ENCODE data around the gene FAM163B. TPM values are rescaled to one million over a fixed set of nuclear protein-coding genes. Genes with fewer than 3 reads are reported as not detected.

FAM163B gene
- total RNA-seq, 4 donors from 2014 or later, result 0.64 TPM; not detected in 3

- Histone ChIP-seq H3K9me3 (no peaks in the 10 kb centered on the region), H3K4me1 (no peaks in the 10 kb centered on the region), H3K36me3 (no peaks in the 10 kb centered on the region), H3K4me3 (no peak overlapping the region), H3K27me3 (peaks cover 54% of the 10 kb centered on the region), H3K27ac (no peak overlapping the region)
- no peak for TF ChIP-seq EP300 (IDR thresholded peaks at IDR 0.05; ENCODE audit: low read depth)
- no peak for TF ChIP-seq CTCF (IDR thresholded peaks at IDR 0.05)
- DNase-seq, result no peak
- intact Hi-C loops (cut with DNase I; ENCODE audit: low total_unique reads) (no loop called here), in situ Hi-C loops (cut with MboI; ENCODE audit: low pct_ligation_motif_present in 1 of 4, low pct_unique_long_range_greater_than_20kb in 1 of 4, low sequenced_read_pairs in 3 of 4) (no loop called here)
- 77% methylated on average over 13 of the region's 13 CpGs; no CpG with 5 or more reads in 1 of the 2 donors for WGBS, 2 donors (ENCODE audit: low coverage in 1 of 2)
Measured at GRCh38 chr9:133616643-133617405, 7.6 kb upstream of the FAM163B start.

GRCh38 chr9:133615606-133616188, 6.5 kb upstream of the FAM163B start:
- Histone ChIP-seq H3K4me3 (no peak overlapping the region), H3K9me3 (no peaks in the 10 kb centered on the region), H3K36me3 (no peaks in the 10 kb centered on the region), H3K4me1 (no peaks in the 10 kb centered on the region), H3K27ac (no peak overlapping the region), H3K27me3 (peaks cover 57% of the 10 kb centered on the region)
- WGBS, 2 donors (ENCODE audit: low coverage in 1 of 2), result 50 to 83% methylated on average over 2 to 13 of the region's 13 CpGs
- in situ Hi-C loops (cut with MboI; ENCODE audit: low pct_ligation_motif_present in 1 of 4, low pct_unique_long_range_greater_than_20kb in 1 of 4, low sequenced_read_pairs in 3 of 4) (no loop called here), intact Hi-C loops (cut with DNase I; ENCODE audit: low total_unique reads) (no loop called here)
- TF ChIP-seq CTCF (IDR thresholded peaks at IDR 0.05), result no peak
- TF ChIP-seq EP300 (IDR thresholded peaks at IDR 0.05; ENCODE audit: low read depth), result no peak
- no peak for TF ChIP-seq POLR2A (IDR thresholded peaks at IDR 0.05)
- no peak for TF ChIP-seq POLR2AphosphoS5 (IDR thresholded peaks at IDR 0.05)
- no peak for DNase-seq

- 42% methylated on average over 16 of the region's 16 CpGs; no CpG with 5 or more reads in 1 of the 2 donors for WGBS, 2 donors (ENCODE audit: low coverage in 1 of 2)
- Histone ChIP-seq H3K9me3 (no peaks in the 10 kb centered on the region), H3K36me3 (no peaks in the 10 kb centered on the region), H3K27ac (no peak overlapping the region), H3K27me3 (peaks cover 61% of the 10 kb centered on the region), H3K4me3 (no peak overlapping the region), H3K4me1 (no peaks in the 10 kb centered on the region)
- in situ Hi-C loops (cut with MboI; ENCODE audit: low pct_ligation_motif_present in 1 of 4, low pct_unique_long_range_greater_than_20kb in 1 of 4, low sequenced_read_pairs in 3 of 4) (no loop called here), intact Hi-C loops (cut with DNase I; ENCODE audit: low total_unique reads) (no loop called here)
- no peak for DNase-seq
- TF ChIP-seq EP300 (IDR thresholded peaks at IDR 0.05; ENCODE audit: low read depth), result no peak
- TF ChIP-seq POLR2AphosphoS5 (IDR thresholded peaks at IDR 0.05), result no peak
- no peak for TF ChIP-seq CTCF (IDR thresholded peaks at IDR 0.05)
- no peak for TF ChIP-seq POLR2A (IDR thresholded peaks at IDR 0.05)
Measured at GRCh38 chr9:133615186-133615585, 6.0 kb upstream of the FAM163B start.

- 40 to 59% methylated on average over 1 to 5 of the region's 5 CpGs for WGBS, 2 donors (ENCODE audit: low coverage in 1 of 2)
- Histone ChIP-seq H3K27ac (no peak overlapping the region), H3K4me1 (no peaks in the 10 kb centered on the region), H3K27me3 (peaks cover 66% of the 10 kb centered on the region), H3K36me3 (no peaks in the 10 kb centered on the region), H3K4me3 (no peak overlapping the region), H3K9me3 (no peaks in the 10 kb centered on the region)
- in situ Hi-C loops (cut with MboI; ENCODE audit: low pct_ligation_motif_present in 1 of 4, low pct_unique_long_range_greater_than_20kb in 1 of 4, low sequenced_read_pairs in 3 of 4) (no loop called here), intact Hi-C loops (cut with DNase I; ENCODE audit: low total_unique reads) (no loop called here)
- no peak for TF ChIP-seq POLR2A (IDR thresholded peaks at IDR 0.05)
- TF ChIP-seq CTCF (IDR thresholded peaks at IDR 0.05), result no peak
- TF ChIP-seq POLR2AphosphoS5 (IDR thresholded peaks at IDR 0.05), result no peak
- no peak for TF ChIP-seq EP300 (IDR thresholded peaks at IDR 0.05; ENCODE audit: low read depth)
- DNase-seq, result no peak
Measured at GRCh38 chr9:133614678-133615077, 5.5 kb upstream of the FAM163B start.

Measured in transverse colon (tissue), 4 donors.